Panc1 (cell line): ENCODE results near the gene RPL35A. TPM values are rescaled to one million over a fixed set of nuclear protein-coding genes. Genes with fewer than 3 reads are reported as not detected.
"Not testable (repeated sequence)": the region's sequence is repeated elsewhere in the genome, so short reads cannot be mapped to it uniquely, and the experiment has no call there.

ENCODE experiments used
- ATAC-seq: fragments of 200-7000 bp; cut with Tn5 transposase; 2 replicates; pipeline ENCODE4 v1.9.1; 2020; ENCODE audit warnings: mild to moderate bottlenecking, moderate library complexity
- BruUV-seq: library from RNA; stranded (reverse); fragments of 400-500 nt; replicated peaks from 2 replicates; lab custom pipeline; 2021; lab: Mats Ljungman, UMichigan
- CTCF ChIA-PET: fragments of 300-600 bp; sonication (Branson Sonifier 250); formaldehyde crosslinking; loops from one replicate; lab custom pipeline; 2022; ENCODE audit warnings: antibody characterized with exemption; lab: Charles Lee
- POLR2A ChIA-PET: fragments of 300-600 bp; sonication (Branson Sonifier 250); formaldehyde crosslinking; loops from one replicate; lab custom pipeline; 2022; ENCODE audit warnings: antibody characterized with exemption; lab: Charles Lee
- DNase-seq: peaks from one replicate; pipeline ENCODE4 v3.0.0-alpha.2; 2010; ENCODE audit warnings: low read depth, low spot score
- H3K27ac ChIP-seq: 2 replicates; pipeline ENCODE4 v1.5.1; 2011; ENCODE audit warnings: mild to moderate bottlenecking, low read length, inconsistent platforms
- H3K27me3 ChIP-seq: fragments of 200-500 bp; sonication (Bioruptor generic); 2 replicates; pipeline ENCODE4 v1.6.0; 2014; ENCODE audit warnings: low read length, inconsistent platforms; ENCODE audit not compliant: control insufficient read depth, insufficient read depth
- H3K36me3 ChIP-seq: fragments of 200-500 bp; sonication (Bioruptor generic); 2 replicates; pipeline ENCODE4 v1.5.1; 2014; ENCODE audit warnings: inconsistent platforms, mild to moderate bottlenecking, low read length, moderate library complexity; ENCODE audit not compliant: control insufficient read depth, insufficient read depth
- H3K4me1 ChIP-seq: 2 replicates; pipeline ENCODE4 v1.5.1; 2011; ENCODE audit warnings: inconsistent platforms, mild to moderate bottlenecking, low read length, moderate library complexity; ENCODE audit not compliant: control insufficient read depth, insufficient read depth
- H3K4me3 ChIP-seq, 2 experiments: 2 replicates each; pipeline ENCODE4 v1.5.1; 2011 to 2012; ENCODE audit warnings: low read depth in 2 of 2, low read length in 2 of 2, mild to moderate bottlenecking in 2 of 2, inconsistent platforms in 1 of 2, moderate library complexity in 1 of 2
- H3K9me3 ChIP-seq: fragments of 200-500 bp; sonication (Bioruptor generic); 2 replicates; pipeline ENCODE4 v1.5.1; 2014; ENCODE audit warnings: low read depth, mild to moderate bottlenecking, inconsistent platforms, low read length, moderate library complexity; ENCODE audit not compliant: control insufficient read depth, insufficient read depth
- CTCF ChIP-seq: fragments of 450-650 bp; IDR thresholded peaks from 2 replicates; pipeline ENCODE4 v1.5.1; 2017; ENCODE audit warnings: mild to moderate bottlenecking
- POLR2AphosphoS5 ChIP-seq: IDR thresholded peaks from 2 replicates; pipeline ENCODE4 v1.6.1; 2012; ENCODE audit warnings: mild to moderate bottlenecking, low read depth, low read length, moderate library complexity
- REST ChIP-seq, 2 experiments: IDR thresholded peaks; 2 replicates each; pipeline ENCODE4 v1.6.1; 2011 to 2012; ENCODE audit warnings: low read depth in 2 of 2, control low read depth in 1 of 2, low read length in 1 of 2, mild to moderate bottlenecking in 1 of 2, moderate library complexity in 1 of 2; ENCODE audit not compliant: insufficient read depth in 1 of 2
- SIN3A ChIP-seq: IDR thresholded peaks from 2 replicates; pipeline ENCODE4 v1.6.1; 2012; ENCODE audit warnings: low read depth, mild to moderate bottlenecking, low read length, moderate library complexity, borderline replicate concordance; ENCODE audit not compliant: insufficient read depth
- TCF7L2 ChIP-seq: IDR thresholded peaks from 2 replicates; pipeline ENCODE4 v1.6.1; 2011; ENCODE audit warnings: mild to moderate bottlenecking, low read depth, low read length, inconsistent platforms
- in situ Hi-C: cut with HindIII; loops from 2 replicates; pipeline ENCODE4 v1.10.0; 2016; ENCODE audit warnings: low sequenced_read_pairs, low pct_unique_long_range_greater_than_20kb
- intact Hi-C: fragments of 100-400 bp; cut with micrococcal nuclease; formaldehyde crosslinking; loops from one replicate; pipeline ENCODE4 v1.10.0; 2022; ENCODE audit not compliant: unreplicated experiment
- total RNA-seq: library from RNA; stranded (reverse); gene quantifications from one replicate; pipeline ENCODE4 v1.2.1, GENCODE V29; 2021; ENCODE audit not compliant: unreplicated experiment

The RPL35A gene
- total RNA-seq, 1 experiment from 2014 or later, result 1,025 TPM

GRCh38 chr3:197961582-197961945, 11.6 kb downstream of the RPL35A start:
- Histone ChIP-seq H3K4me1 (peaks cover 31% of the 10 kb centered on the region), H3K27me3 (no peaks in the 10 kb centered on the region), H3K27ac (peak overlapping the region; percentile 99), H3K9me3 (no peaks in the 10 kb centered on the region), H3K4me3 (no peak overlapping the region; a peak in 1 of 4 replicates), H3K36me3 (no peaks in the 10 kb centered on the region)
- ChIA-PET POLR2A (interaction anchor here (0.8 kb wide), 1 partner anchor 123 kb away, joined by 4 read pairs; no protein-coding TSS in a partner anchor), CTCF (no interaction called here)
- in situ Hi-C loops, result no loop called here
- no peak for TF ChIP-seq SIN3A
- no peak for TF ChIP-seq TCF7L2
- TF ChIP-seq CTCF, result no peak
- TF ChIP-seq POLR2AphosphoS5, result no peak
- no peak for TF ChIP-seq REST (IDR thresholded peaks at IDR 0.05; ENCODE audit: insufficient read depth in 1 of 2, low read depth in 2 of 2, low read length in 1 of 2)
- intact Hi-C loops, result loop anchor here (5.0 kb wide), 1 partner anchor 126 kb away; no protein-coding TSS in a partner anchor
- ATAC-seq, result no peak
- DNase-seq, result no peak
- no TSS peak for BruUV-seq

- POLR2A ChIA-PET, result no interaction called here
- no peak for TF ChIP-seq SIN3A
- no peak for TF ChIP-seq CTCF
- no peak for TF ChIP-seq POLR2AphosphoS5
- TF ChIP-seq REST (IDR thresholded peaks at IDR 0.05; ENCODE audit: insufficient read depth in 1 of 2, low read depth in 2 of 2, low read length in 1 of 2), result no peak
- TF ChIP-seq TCF7L2, result no peak
- Histone ChIP-seq H3K4me3 (no peak overlapping the region), H3K9me3 (no peaks in the 10 kb centered on the region), H3K27me3 (no peaks in the 10 kb centered on the region), H3K36me3 (no peaks in the 10 kb centered on the region), H3K27ac (no peak overlapping the region), H3K4me1 (peaks cover 18% of the 10 kb centered on the region)
- no peak for DNase-seq
- no TSS peak for BruUV-seq
- no peak for ATAC-seq
- CTCF ChIA-PET, result no interaction called here
- intact Hi-C loops (loop anchor here (5.0 kb wide), 1 partner anchor 124 kb away; no protein-coding TSS in a partner anchor), in situ Hi-C loops (no loop called here)
Observed at GRCh38 chr3:197963019-197963637, 13.1 kb downstream of the RPL35A start.

- DNase-seq, H3K27me3 ChIP-seq, BruUV-seq, H3K4me1 ChIP-seq, H3K4me3 ChIP-seq, CTCF ChIA-PET, H3K9me3 ChIP-seq, intact Hi-C loops, POLR2A ChIA-PET, in situ Hi-C loops, H3K36me3 ChIP-seq, H3K27ac ChIP-seq, ATAC-seq: not testable (repeated sequence)
Observed at GRCh38 chr3:197967337-197967989, 17.5 kb downstream of the RPL35A start.
